HG03354 (cell line): Measurements from ENCODE around the gene PLEKHA7.

ENCODE experiments used
- ATAC-seq: cut with Tn5 transposase; IDR thresholded peaks from one replicate; pipeline ENCODE4 v1.9.1; 2021; ENCODE audit warnings: mild to moderate bottlenecking; ENCODE audit not compliant: unreplicated experiment, poor library complexity, severe bottlenecking

The PLEKHA7 gene

DNA sequence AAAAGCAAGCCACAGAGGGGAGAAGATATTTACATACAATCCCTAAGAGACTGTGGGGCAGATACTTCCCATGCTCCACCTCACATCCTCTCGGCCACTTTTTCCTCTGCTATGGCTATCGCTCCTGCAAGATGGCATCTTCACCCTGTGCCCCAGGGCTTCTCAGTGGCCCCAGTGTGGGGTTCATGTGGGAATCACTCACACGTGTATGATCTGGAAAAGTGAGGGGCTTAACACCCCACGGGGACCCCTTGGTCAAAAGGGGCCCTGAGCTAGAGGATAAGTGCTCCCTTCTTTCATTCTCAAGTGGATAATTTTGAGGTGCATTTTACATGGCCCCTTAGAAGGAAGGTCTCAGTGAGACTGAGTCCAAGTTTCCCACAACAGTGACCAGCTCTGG is 247.1 kb downstream of the PLEKHA7 start:
- ATAC-seq: no peak

DNA sequence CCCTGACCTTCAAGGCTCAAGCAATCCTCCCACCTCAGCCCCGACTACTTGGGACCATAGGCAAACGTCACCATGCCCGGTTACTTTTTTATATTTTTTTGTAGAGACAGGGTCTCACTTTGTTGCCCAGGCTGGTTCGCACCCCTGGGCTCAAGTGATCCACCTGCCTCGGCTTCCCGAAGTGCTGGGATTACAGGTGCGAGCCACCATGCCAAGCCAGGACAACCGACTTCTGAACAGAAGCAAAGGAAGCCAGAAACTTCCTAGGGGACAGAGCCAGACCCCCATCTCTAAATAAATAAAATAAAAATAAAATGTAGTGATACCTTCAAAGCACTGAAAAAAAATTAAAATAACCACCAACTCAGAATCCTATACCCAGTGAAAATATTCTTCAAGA is 249.3 kb downstream of the PLEKHA7 start:
- no peak for ATAC-seq

DNA sequence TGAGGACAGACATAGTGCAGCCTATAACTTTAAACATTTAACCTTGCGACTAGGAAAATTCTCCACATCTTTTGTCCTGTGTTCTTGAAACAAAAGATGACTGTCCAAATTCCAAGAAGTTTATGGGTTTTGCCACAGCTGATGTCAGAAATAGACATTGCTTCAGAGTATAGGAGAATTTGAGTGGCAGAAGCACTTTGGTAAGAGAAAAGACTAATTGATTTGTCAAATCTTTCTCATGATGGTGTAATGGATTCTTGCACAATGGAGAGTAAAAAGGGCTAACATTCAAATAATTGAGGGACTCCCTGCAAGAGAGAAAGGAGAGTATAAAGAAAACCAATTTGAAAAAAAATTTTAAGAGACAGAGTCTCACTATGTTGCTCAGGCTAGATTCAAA is 250.5 kb downstream of the PLEKHA7 start:
- no peak for ATAC-seq

DNA sequence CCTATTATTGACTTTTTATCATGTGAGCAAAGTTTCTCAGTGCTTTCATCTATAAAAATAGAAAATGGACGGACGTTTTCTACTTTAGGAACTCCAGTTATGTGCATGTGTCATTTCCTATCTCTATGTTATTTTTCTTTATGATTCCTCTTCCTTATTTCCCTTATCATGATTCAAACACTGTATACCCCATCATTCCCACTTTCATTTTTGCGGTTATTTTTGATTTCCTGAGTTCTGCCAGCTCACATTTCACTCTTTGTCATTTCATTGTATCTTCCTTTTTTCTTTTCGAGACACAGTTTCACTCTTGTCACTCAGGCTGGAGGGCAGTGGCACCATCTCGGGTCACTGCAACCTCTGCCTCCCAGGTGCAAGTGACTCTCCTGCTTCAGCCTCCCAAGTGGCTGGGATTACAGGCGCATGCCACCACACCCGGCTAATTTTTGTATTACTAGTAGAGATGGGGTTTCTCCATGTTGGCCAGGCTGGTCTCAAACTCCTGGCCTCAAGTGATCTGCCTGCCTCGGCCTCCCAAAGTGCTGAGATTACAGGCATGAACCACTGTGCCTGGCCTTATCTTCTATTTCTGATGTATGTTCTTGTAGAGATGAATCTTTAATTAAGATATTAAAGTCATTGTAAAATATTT is 254.2 kb downstream of the PLEKHA7 start:
- ATAC-seq: no peak

DNA sequence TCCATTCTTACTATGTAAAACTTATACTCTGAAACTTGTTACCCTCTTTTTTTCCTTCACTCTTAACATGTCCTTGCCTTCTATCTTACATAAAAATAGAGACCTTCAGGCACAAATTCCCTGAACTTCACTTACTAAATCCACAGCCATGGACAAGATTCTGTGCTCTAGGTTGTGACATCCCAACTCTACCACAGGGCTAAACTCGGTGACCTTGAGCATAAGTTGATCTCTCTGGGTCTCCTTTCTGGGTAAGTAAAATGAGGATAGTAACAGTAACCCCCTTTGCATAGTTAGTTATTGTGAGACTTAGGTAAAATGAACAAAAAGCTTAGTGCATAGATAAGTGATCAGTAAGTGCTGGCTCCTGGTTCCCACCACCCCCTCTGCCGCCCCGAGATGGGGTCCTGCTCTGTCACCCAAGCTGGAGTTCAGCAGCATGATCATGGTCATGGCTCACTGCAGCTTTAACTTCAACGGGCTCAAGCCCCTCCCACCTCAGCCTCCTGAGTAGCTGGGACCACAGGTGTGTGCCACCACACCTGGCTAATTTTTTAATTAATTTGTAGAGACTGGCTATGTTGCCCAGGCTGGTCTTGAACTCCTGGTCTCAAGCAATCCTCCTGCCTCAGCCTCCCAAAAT is 255.7 kb downstream of the PLEKHA7 start:
- ATAC-seq: no peak

DNA sequence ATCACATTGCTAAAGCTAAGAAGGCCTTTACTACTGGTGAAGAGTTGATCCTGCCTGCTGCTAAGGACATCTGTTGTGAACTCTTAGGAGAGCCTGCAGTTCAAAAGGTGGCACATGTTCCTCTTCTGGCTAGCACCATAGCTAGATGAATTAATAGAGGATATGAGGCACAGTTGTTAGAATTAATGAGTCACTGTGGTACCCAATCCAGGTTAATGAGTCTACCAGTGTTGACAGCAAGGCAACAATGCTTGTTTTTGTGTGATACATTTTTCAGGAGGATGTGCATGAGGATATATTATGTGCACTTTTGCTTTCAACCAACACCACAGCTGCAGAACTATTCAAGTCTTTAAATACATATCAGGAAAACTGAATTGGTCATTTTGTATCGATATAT is 263.8 kb downstream of the PLEKHA7 start:
- ATAC-seq: peak; percentile 70

DNA sequence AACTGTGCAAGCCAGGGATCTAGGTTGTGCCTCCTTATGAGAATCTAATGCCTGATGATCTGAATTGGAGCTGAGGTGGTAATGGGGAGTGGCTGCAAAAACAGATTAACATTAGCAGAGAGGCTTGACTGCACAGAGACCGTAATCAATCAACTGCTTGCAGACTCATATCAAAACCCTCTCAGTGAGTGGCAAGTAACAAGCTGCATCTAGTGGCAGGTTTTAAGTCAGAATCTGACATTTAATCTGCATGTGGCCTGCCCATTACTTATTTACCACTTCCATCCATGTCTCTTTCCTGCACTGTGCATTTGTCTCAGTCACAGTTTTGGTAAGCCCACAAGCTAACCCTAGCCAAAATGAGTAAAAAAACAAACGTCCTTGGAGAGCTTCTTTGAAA is 264.5 kb downstream of the PLEKHA7 start:
- peak; percentile 55 for ATAC-seq

DNA sequence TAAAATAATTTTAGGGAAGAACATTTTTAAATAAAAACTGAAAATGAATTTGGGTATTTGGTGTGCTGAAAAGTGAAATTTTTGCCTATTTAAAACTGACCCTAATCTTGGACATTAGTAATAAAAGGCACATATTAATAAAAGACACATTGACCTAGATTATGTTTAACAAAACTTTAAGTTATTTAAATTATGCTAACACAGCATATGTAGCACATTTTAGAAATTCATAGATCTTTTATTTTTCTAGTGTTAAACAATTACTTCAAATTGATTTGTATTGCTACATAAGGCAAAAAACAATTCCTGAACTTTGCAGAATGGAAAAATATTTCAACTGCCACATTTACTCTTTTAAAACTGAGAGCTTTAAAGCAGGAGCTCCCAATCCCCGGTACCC is 265.1 kb downstream of the PLEKHA7 start:
- no peak for ATAC-seq

DNA sequence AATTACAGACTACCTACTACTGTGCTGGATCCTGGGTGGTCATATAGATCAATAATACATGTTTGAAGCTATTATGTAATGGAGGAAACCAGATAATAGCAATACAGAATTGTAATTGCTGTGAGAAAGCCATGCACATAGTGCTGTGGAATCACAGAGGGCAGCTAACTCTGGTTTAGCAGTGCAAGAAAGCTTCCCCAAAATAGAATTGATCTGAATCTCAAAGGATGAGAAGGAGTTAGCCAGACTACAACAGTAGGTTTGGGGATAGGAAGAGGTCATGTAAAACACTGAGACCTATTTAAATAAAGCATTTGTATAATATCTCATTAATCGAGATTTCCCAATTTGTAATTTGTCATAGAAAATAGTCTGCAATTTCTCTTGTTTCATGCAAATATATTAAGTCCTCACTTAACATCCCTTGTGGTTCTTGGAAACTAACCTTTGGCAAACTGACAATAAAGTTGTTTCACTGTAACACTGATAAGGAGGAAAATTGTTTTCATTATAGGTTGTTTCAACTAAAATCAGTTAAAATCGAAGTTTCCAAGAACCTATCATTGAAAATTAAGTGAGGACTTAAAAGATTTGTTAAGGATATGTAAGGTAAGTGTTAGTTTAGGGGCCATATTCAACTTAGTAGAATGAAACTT is 268.1 kb downstream of the PLEKHA7 start:
- no peak for ATAC-seq

DNA sequence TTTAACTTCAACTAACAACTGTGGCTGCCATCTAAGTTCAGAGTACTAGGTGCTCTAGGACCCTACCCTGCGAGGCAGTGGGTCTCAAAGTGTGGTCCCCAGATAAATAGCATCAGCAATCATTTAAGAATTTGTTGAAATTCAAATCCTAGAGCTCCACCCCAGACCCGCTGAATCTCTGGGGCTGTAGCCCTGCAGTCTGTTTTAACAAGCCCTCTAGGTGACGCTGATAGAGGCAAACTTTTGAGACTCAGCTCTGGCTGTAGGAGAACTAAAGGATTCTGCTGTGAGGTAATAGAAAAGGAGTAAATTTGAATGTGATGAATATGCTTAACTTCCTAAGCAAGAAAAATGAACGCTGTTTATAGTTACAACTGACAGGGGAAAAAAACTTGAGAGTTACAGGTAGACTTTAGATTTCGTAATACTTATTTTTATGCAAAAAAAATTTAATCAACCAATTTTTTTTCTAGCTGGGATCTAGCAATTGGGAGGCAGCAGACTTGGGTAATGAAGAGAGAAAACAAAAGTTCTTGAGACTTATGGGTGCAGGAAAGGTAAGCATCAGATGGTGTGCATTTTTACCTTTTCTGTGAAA is 270.0 kb downstream of the PLEKHA7 start:
- no peak for ATAC-seq

DNA sequence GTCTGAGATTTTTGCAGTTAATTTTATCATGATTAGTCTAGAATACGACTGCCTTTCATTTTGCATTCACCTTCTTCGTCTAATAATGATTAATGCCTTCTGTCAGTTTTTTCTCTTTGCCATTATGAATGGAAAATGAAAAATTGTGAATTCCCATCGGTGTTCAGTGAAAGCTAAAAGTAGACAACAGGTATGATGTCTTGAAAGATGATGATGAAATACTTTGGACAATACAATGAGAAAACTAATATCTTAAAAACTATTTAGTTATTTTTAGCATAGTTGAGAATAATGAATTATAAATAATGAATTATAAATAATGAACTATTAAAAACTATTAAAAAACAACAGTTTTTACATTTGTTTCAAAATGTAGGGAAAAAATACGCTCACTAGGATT is 270.7 kb downstream of the PLEKHA7 start:
- no peak for ATAC-seq

DNA sequence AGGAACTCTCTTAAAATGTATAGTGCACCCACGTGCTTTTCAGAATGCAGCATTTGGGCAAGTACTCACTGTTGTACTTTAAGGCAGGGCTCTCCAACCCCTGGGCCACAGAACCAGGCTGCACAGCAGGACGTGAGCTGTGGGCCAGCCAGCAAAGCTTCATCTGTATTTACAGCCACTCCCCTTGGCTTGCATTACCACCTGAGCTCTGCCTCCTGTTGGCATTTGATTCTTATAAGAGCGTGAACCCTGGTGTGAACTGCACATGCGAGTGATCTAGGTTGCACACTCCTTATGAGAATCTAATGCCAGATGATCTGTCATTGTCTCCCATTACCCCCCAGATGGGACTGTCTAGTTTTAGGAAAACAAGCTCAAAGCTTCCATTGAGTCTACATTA is 272.7 kb downstream of the PLEKHA7 start:
- no peak for ATAC-seq

DNA sequence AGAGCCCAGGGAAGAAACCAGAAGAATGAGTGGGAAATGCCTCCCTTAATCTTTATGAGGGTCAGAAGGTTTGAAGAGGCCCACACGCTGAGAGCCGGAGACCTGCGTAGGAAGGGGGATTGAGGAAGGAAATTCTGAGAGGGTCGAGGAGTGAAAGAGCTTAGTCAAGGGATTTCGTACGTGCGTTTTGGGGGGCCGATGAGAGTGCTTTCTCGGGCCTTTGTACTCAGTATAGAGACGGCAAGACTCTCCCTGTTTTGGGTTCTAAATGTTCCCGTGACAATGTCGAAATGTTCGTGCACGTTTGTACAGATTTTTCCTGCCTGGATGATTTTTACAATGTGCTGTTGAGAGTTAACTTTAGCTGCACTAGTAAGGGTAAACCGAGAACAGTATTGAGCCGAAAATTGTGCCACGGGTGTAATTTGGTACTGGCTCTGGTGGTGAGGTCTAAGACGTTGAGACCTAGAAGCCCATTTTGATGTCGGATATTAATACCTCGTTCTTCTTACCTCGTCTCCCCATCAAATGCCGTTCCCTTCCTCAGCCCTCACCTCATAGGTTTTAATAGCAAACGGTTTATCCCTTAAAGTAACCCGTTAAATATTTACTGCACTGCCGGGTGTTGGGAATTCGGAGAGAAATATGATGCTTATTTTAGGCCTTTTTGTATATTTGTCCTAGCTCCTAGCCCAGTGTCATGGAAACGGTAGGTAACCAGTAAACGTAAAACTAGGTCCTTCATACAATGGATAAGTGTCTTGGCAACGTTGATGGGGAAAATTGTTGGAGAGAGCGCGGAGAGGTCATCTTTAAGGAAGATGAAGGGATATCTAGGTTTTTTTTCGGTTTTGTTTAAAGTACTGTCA is 275.0 kb downstream of the PLEKHA7 start:
- ATAC-seq: peak; percentile 4

DNA sequence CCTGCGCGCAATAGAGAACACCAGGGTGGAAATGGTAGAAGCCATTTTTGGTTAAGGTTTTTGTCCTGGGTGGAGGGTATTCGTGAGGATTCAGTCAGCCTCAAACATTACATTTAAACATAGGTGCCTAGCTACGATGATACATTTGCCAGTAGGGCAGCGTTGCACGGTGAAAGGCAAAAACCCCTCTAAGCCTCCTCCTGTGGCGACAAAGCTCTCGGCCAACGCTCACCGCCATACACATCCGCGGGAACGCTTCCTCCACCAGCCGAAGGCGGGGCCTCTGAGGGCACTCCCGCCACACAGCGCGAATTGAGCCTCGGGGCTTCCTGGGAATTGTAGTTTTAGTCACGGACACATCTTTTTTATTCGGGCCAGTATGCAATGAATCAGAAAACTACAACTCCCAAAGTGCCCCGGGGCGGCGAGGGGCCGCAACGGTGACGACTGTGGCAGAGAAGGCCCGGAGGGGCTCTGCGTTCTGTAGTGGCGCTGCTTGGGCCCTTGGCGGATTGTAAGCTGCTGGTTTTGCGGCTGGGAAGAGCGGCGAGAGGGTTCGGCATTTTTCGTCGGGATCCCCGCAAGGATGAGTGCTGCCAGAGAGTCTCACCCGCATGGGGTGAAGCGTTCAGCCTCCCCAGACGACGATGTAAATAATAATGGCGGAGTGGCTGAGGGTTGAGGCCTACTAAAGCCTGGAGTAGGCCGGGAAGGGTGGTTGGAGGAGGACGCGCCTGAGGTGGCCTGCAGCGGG is 275.8 kb downstream of the PLEKHA7 start, which contains the start of gene C11orf58:
Gene C11orf58, plus strand, starts transcription at position 455 of the 754 bp plus-strand sequence. Its CDS starts 132 bp downstream, at position 587.
- peak; percentile 97 for ATAC-seq

DNA sequence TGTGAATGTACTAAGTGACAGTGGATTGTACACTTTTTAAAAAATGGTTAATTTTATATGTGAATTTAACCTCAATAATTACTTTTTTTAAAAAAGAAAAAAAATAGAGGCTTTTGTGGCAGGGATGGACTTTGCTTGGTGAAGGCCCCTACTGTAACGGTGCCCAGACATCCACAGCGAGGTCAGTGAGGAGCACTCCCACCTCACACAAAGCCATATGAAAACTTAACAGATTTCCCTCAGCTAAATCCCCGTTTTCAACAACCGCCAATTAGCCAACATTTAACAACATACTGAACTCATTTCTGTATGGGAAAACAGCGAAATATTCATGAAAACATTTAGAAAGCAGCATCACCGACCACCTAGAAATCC is 276.4 kb downstream of the PLEKHA7 start:
- peak; percentile 13 for ATAC-seq
